ENCODE data around the gene PDLIM1.

DNA sequence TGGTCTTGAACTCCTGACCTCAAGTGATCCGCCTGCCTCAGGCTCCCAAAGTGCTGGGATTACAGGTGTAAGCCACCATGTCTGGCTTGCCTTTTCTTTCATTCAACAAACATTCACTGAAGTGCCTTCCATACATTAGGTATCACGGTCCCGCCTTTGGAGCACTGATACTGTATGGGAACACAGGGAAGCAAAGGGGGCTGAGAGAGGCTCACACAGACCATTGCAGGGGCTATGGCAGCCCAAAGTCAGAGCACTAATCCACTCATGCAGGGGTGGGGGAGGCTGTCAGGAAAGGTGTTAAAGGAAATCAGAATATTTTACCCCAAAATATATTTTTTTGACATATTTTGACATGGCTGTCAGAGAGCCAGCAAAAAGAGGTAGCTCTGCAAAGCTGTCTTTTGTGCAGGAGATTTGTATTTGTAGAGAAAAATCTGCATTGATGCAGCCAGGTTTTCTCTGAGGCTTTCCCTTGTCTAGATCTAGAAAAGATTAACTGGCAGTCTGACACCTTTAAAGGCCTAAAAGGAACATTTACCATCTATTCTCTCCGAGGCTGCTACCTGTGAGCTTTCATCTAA is 42.0 kb upstream of the PDLIM1 start:
- no peak for TF ChIP-seq POLR2A (IDR thresholded peaks at IDR 0.05)
- no peak for TF ChIP-seq CTCF (IDR thresholded peaks at IDR 0.05)
